ENCODE results near the gene SPO11.

DNA sequence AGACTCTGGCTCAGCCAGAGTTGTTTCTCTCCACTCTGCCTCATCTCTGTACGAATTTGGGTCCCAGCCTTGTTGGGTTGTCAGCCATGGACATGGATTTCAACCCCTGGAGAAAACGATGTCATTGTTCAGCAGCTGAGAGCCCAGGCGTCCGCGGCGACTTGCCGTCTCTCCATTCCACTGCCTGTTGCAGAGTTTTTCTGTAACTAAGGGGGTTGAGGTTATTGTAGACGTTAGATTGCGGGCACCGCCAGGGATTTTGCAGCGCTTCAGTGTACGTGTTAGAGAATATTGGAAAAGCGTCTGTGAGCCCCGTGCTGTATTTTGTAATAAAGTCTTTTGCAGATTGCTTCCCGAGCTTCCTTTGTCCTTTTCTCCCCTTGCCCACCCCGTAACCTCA, 48.5 kb downstream of the SPO11 start:
- TF ChIP-seq POLR2A (IDR thresholded peaks at IDR 0.05; ENCODE audit: low read length) (no peak), ESRRA (IDR thresholded peaks at IDR 0.05; ENCODE audit: borderline replicate concordance, low read length) (no peak), HDAC2 (IDR thresholded peaks at IDR 0.05) (no peak)
- TF ChIP-seq, protein P1, sequence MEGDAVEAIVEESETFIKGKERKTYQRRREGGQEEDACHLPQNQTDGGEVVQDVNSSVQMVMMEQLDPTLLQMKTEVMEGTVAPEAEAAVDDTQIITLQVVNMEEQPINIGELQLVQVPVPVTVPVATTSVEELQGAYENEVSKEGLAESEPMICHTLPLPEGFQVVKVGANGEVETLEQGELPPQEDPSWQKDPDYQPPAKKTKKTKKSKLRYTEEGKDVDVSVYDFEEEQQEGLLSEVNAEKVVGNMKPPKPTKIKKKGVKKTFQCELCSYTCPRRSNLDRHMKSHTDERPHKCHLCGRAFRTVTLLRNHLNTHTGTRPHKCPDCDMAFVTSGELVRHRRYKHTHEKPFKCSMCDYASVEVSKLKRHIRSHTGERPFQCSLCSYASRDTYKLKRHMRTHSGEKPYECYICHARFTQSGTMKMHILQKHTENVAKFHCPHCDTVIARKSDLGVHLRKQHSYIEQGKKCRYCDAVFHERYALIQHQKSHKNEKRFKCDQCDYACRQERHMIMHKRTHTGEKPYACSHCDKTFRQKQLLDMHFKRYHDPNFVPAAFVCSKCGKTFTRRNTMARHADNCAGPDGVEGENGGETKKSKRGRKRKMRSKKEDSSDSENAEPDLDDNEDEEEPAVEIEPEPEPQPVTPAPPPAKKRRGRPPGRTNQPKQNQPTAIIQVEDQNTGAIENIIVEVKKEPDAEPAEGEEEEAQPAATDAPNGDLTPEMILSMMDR (IDR thresholded peaks at IDR 0.05): no peak
- TF ChIP-seq, protein P2, sequence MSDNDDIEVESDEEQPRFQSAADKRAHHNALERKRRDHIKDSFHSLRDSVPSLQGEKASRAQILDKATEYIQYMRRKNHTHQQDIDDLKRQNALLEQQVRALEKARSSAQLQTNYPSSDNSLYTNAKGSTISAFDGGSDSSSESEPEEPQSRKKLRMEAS (IDR thresholded peaks at IDR 0.05): no peak
